ENCODE results near the gene PARL.

The PARL gene

DNA sequence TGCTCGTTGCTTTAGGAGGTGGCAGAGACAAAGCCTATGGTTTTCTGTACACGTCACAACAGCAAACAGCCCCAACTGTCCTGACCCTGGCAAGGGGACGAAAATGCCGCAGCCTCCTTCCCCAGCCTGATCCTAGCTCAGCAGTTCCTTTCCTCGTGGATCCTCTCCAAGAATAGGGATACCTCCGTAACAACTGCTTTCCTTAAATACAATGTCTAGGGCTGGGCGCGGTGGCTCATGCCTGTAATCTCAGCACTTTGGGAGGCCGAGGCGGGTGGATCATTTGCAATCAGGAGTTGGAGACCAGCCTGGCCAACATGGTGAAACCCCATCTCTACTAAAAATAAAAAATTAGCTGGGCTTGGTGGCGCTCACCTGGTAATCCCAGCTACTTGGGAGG lies 76.3 kb downstream of the PARL start:
- H3K4me3 ChIP-seq (ENCODE audit: low read depth, low read length), result no peak overlapping the region
- H3K4me1 ChIP-seq (ENCODE audit: control insufficient read depth, insufficient read depth, low read length), result no peaks in the 10 kb centered on the region
- H3K27ac ChIP-seq (ENCODE audit: low read depth, low read length), result no peak overlapping the region
- H3K36me3 ChIP-seq (ENCODE audit: control insufficient read depth, insufficient read depth, low read length), result peaks cover 95% of the 10 kb centered on the region
- H3K27me3 ChIP-seq (ENCODE audit: control insufficient read depth, insufficient read depth, low read length), result no peaks in the 10 kb centered on the region
- H3K9me3 ChIP-seq (ENCODE audit: control insufficient read depth, insufficient read depth, low read length), result no peaks in the 10 kb centered on the region
- H3K9ac ChIP-seq (ENCODE audit: low read depth, low read length), result no peak overlapping the region

DNA sequence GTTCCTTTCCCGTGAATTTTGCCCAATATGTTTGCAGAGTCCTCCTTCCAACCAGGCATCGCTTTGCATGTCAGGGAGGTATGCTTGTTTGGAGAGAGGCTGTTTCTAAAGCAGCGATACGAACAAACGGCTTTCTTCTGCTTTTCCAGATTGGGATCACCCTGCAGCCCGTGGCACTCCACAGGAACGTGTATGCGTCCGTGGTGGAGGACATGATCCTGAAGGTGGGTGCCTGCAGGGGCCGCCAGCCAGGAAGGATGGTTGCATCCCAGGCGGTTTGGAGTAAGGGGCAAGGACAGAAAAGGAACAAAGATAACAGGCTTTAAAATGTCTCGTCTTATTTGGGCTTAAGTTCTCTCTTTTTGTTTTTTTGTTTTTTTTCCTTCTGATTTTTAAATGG lies 76.8 kb downstream of the PARL start:
- Histone ChIP-seq H3K36me3 (ENCODE audit: control insufficient read depth, insufficient read depth, low read length) (peaks cover 100% of the 10 kb centered on the region), H3K9ac (ENCODE audit: low read depth, low read length) (no peak overlapping the region), H3K4me1 (ENCODE audit: control insufficient read depth, insufficient read depth, low read length) (no peaks in the 10 kb centered on the region)

DNA sequence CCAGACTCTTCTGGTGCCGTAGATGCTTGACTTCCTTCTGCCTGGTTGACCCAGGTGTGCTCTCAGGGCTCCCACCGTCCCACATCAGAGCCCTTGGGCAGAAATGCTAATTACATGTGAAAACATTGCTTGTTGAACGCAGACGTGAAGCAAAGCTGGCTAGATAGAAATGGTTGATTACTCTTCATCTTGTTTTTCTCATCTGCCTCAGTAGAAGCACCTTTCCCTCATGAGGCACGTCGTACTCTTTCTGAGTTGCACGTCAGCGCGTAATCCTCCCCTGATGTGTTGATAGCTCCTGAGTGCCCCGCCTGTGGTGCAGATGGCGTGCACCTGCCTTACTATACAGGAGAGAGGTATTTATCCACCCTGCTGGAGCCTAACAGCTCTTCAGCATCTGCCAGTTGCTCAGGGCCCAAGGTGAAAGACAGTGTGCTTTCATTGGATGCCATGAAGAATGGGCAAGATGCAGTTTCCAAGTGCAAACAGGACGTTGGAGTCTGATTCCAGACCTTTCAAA lies 77.4 kb downstream of the PARL start:
- no peaks in the 10 kb centered on the region for H3K9me3 ChIP-seq (ENCODE audit: control insufficient read depth, insufficient read depth, low read length)
- H3K4me1 ChIP-seq (ENCODE audit: control insufficient read depth, insufficient read depth, low read length), result no peaks in the 10 kb centered on the region
- peaks cover 99% of the 10 kb centered on the region for H3K36me3 ChIP-seq (ENCODE audit: control insufficient read depth, insufficient read depth, low read length)
- no peaks in the 10 kb centered on the region for H3K27me3 ChIP-seq (ENCODE audit: control insufficient read depth, insufficient read depth, low read length)
- no peak overlapping the region for H3K9ac ChIP-seq (ENCODE audit: low read depth, low read length)
- H3K4me3 ChIP-seq (ENCODE audit: low read depth, low read length), result no peak overlapping the region
- no peak overlapping the region for H3K27ac ChIP-seq (ENCODE audit: low read depth, low read length)

More for the DNA sequence above, 76.8 kb downstream of the PARL start:
- Histone ChIP-seq H3K9me3 (ENCODE audit: control insufficient read depth, insufficient read depth, low read length) (no peaks in the 10 kb centered on the region), H3K4me3 (ENCODE audit: low read depth, low read length) (no peak overlapping the region), H3K27ac (ENCODE audit: low read depth, low read length) (no peak overlapping the region), H3K27me3 (ENCODE audit: control insufficient read depth, insufficient read depth, low read length) (no peaks in the 10 kb centered on the region)

DNA sequence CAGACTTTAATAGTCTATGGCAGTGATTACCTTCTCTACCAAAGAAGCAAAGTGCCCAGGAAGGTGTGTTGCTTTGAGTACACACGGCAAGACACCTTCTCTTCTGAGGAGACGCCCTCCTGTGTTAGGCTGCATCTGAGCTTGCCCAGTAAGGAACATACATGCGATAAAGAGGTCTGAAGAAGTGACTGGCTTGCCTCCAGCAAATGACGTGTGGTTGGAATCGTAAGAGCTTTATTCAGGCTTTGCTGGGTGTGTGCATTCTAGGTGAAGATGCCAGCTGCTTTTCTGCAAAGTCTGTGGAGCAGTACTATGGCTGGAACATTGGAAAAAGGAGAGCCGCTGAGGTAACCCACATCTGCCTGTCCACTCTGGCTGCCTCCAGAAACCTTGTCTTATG lies 81.7 kb downstream of the PARL start:
- Histone ChIP-seq H3K9ac (ENCODE audit: low read depth, low read length) (no peak overlapping the region), H3K4me3 (ENCODE audit: low read depth, low read length) (no peak overlapping the region), H3K36me3 (ENCODE audit: control insufficient read depth, insufficient read depth, low read length) (peaks cover 97% of the 10 kb centered on the region), H3K4me1 (ENCODE audit: control insufficient read depth, insufficient read depth, low read length) (no peaks in the 10 kb centered on the region), H3K9me3 (ENCODE audit: control insufficient read depth, insufficient read depth, low read length) (no peaks in the 10 kb centered on the region), H3K27ac (ENCODE audit: low read depth, low read length) (no peak overlapping the region), H3K27me3 (ENCODE audit: control insufficient read depth, insufficient read depth, low read length) (no peaks in the 10 kb centered on the region)

DNA sequence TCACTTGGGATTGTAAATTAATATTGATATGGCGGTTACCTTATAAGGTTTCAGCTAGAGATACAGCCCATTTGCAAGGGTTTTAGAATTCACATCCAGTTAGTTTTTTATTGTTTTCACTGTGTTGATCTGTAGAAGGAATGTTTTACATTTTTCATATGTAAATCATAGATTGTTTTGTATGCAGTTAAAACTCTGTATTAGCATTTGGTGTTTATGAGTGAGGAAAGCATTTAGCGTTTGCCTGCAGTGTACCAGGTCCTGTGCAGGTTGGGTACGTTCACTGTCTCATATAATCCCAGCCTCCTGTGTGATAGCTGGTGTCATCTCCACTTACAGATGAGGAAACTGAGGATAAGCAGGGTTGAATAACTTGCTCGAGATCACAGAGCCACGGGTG lies 83.1 kb downstream of the PARL start:
- Histone ChIP-seq H3K9me3 (ENCODE audit: control insufficient read depth, insufficient read depth, low read length) (no peaks in the 10 kb centered on the region), H3K27me3 (ENCODE audit: control insufficient read depth, insufficient read depth, low read length) (no peaks in the 10 kb centered on the region), H3K9ac (ENCODE audit: low read depth, low read length) (no peak overlapping the region), H3K4me3 (ENCODE audit: low read depth, low read length) (no peak overlapping the region), H3K27ac (ENCODE audit: low read depth, low read length) (no peak overlapping the region), H3K4me1 (ENCODE audit: control insufficient read depth, insufficient read depth, low read length) (no peaks in the 10 kb centered on the region), H3K36me3 (ENCODE audit: control insufficient read depth, insufficient read depth, low read length) (peaks cover 90% of the 10 kb centered on the region)

DNA sequence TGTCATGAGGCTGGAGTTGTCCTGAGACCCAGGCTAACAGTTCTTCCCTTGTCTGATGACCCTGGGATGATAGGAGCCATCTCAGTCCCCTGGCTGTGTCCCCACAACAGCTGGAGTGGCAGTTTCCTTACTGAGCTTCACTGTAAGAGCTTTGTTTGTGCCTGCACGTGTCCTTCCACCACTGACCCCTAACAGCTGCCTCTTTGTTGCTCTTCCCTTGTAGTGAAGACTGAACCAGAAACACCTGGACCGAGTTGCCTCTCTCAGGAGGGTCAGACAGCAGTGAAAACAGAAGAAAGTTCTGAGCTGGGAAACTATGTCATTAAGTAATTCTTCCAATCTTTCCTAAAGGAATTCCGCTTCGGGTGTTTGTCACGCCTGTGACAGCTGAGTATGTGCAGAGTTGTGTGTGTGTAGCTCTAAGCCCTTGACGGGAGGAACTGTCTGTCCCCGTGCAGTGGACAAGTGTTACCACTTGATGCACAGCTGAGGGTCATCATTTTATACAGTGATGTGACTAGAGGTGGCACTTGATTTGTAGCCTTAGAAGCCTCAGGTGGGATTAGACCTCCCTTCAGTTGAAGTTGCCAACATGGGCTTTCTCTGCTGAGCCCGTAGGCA lies 84.3 kb downstream of the PARL start:
- H3K9me3 ChIP-seq (ENCODE audit: control insufficient read depth, insufficient read depth, low read length), result no peaks in the 10 kb centered on the region
- H3K27me3 ChIP-seq (ENCODE audit: control insufficient read depth, insufficient read depth, low read length), result no peaks in the 10 kb centered on the region
- no peaks in the 10 kb centered on the region for H3K4me1 ChIP-seq (ENCODE audit: control insufficient read depth, insufficient read depth, low read length)
- no peak overlapping the region for H3K4me3 ChIP-seq (ENCODE audit: low read depth, low read length)
- H3K27ac ChIP-seq (ENCODE audit: low read depth, low read length), result no peak overlapping the region
- peaks cover 85% of the 10 kb centered on the region for H3K36me3 ChIP-seq (ENCODE audit: control insufficient read depth, insufficient read depth, low read length)
- no peak overlapping the region for H3K9ac ChIP-seq (ENCODE audit: low read depth, low read length)

DNA sequence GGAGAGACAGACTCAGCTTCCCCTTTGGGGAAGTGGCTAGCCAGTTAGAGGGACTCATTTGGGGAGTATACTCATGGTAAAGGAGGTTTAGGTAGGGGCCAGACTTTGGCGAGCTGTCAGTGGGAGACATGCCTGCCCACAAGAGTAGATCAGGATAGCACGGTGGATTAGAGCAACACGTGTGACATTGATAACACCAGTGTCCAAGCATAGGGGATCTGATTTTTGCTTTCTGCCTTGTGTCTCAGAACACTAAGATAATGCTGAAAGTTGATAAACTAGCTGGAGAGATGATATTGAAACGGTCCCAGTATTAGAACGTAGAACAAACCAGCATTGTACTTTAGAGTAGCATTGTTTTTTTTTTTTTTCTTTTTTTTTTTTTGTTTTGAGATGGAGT lies 85.2 kb downstream of the PARL start:
- Histone ChIP-seq H3K27ac (ENCODE audit: low read depth, low read length) (no peak overlapping the region), H3K27me3 (ENCODE audit: control insufficient read depth, insufficient read depth, low read length) (no peaks in the 10 kb centered on the region), H3K9ac (ENCODE audit: low read depth, low read length) (no peak overlapping the region), H3K36me3 (ENCODE audit: control insufficient read depth, insufficient read depth, low read length) (peaks cover 83% of the 10 kb centered on the region), H3K4me3 (ENCODE audit: low read depth, low read length) (no peak overlapping the region), H3K9me3 (ENCODE audit: control insufficient read depth, insufficient read depth, low read length) (no peaks in the 10 kb centered on the region), H3K4me1 (ENCODE audit: control insufficient read depth, insufficient read depth, low read length) (no peaks in the 10 kb centered on the region)

DNA sequence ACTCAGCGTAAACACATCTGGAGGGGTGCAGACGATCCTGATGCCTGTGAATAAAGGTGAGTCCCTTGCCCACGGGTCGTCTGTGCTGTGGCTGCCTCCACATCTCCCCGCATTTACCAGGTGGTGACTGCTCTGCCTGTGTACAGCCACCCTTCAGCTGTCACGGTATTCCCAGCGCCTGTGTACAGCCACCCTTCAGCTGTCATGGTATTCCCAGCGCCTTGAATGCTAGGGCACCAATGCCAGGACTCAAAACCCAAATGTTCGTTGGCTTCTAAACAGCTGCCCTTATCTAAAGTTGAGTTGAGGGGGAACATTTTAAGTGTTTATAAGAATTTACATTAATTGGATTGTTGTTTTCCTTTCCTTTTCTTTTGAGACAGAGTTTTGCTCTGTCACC lies 86.7 kb downstream of the PARL start:
- no peaks in the 10 kb centered on the region for H3K9me3 ChIP-seq (ENCODE audit: control insufficient read depth, insufficient read depth, low read length)
- H3K27me3 ChIP-seq (ENCODE audit: control insufficient read depth, insufficient read depth, low read length), result no peaks in the 10 kb centered on the region
- no peak overlapping the region for H3K4me3 ChIP-seq (ENCODE audit: low read depth, low read length)
- no peak overlapping the region for H3K27ac ChIP-seq (ENCODE audit: low read depth, low read length)
- peaks cover 83% of the 10 kb centered on the region for H3K36me3 ChIP-seq (ENCODE audit: control insufficient read depth, insufficient read depth, low read length)
- no peaks in the 10 kb centered on the region for H3K4me1 ChIP-seq (ENCODE audit: control insufficient read depth, insufficient read depth, low read length)
- no peak overlapping the region for H3K9ac ChIP-seq (ENCODE audit: low read depth, low read length)

DNA sequence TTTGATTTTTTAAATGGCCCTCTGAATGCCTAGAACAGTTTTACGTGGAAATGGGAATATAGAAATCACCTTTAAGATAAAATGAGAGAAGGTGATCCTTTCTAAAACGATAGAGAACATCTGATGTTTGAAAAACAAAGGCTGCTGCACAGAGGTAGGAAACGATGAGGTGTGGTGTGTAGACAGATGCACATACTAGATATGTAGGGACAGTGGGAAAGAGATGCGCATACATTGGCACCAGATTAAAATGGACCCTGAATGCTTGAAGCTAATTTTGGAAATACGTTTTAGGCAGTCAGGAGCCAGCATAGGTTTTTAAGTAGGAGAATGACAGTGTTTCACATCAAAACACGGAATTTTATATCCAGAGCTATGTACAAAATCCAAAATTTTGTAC lies 88.3 kb downstream of the PARL start:
- H3K4me1 ChIP-seq (ENCODE audit: control insufficient read depth, insufficient read depth, low read length), result no peaks in the 10 kb centered on the region
- H3K9ac ChIP-seq (ENCODE audit: low read depth, low read length), result no peak overlapping the region
- no peak overlapping the region for H3K27ac ChIP-seq (ENCODE audit: low read depth, low read length)
- no peak overlapping the region for H3K4me3 ChIP-seq (ENCODE audit: low read depth, low read length)
- H3K9me3 ChIP-seq (ENCODE audit: control insufficient read depth, insufficient read depth, low read length), result no peaks in the 10 kb centered on the region
- H3K27me3 ChIP-seq (ENCODE audit: control insufficient read depth, insufficient read depth, low read length), result no peaks in the 10 kb centered on the region
- peaks cover 81% of the 10 kb centered on the region for H3K36me3 ChIP-seq (ENCODE audit: control insufficient read depth, insufficient read depth, low read length)

DNA sequence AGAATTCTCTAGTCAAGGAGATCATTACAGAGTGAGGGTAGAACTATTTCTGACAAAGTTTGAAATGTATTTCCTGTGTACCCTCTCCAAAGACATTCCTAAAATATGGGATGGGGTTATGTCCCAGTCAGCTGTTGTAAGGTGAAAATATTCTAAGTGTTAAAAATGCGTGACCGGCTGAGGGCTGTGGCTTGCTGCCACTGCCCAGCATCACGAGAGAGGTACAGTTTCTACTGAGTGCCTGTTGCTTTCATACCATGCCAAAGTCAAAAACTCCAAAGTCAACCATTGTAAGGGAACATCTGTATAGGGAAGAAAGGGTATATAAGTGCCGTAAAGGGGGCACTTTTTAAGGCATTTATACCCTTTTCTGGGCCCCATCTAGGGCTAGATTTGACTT lies 90.2 kb downstream of the PARL start:
- Histone ChIP-seq H3K4me1 (ENCODE audit: control insufficient read depth, insufficient read depth, low read length) (no peaks in the 10 kb centered on the region), H3K4me3 (ENCODE audit: low read depth, low read length) (no peak overlapping the region), H3K27ac (ENCODE audit: low read depth, low read length) (no peak overlapping the region), H3K9ac (ENCODE audit: low read depth, low read length) (no peak overlapping the region), H3K36me3 (ENCODE audit: control insufficient read depth, insufficient read depth, low read length) (peaks cover 82% of the 10 kb centered on the region), H3K27me3 (ENCODE audit: control insufficient read depth, insufficient read depth, low read length) (no peaks in the 10 kb centered on the region), H3K9me3 (ENCODE audit: control insufficient read depth, insufficient read depth, low read length) (no peaks in the 10 kb centered on the region)

DNA sequence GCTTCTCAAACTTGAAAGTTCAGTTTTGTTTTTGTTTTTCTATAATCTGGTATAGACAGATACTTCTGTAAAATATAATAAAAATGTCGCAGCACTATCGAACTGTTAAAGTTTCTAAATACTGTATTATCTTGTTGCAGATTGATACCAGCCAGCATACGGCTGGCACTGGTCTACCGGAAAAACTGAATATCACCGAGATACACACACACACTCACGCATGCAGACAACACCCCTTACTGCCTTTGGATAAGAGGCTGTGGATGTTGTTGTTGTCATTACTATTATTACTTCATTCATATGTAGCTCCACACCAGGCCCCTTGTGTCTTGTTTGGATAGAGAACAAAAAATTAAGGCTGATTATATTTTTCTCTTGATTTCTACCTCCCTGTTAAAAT lies 91.7 kb downstream of the PARL start:
- H3K27me3 ChIP-seq (ENCODE audit: control insufficient read depth, insufficient read depth, low read length), result no peaks in the 10 kb centered on the region
- H3K9ac ChIP-seq (ENCODE audit: low read depth, low read length), result no peak overlapping the region
- H3K4me1 ChIP-seq (ENCODE audit: control insufficient read depth, insufficient read depth, low read length), result no peaks in the 10 kb centered on the region
- H3K4me3 ChIP-seq (ENCODE audit: low read depth, low read length), result no peak overlapping the region
- peaks cover 80% of the 10 kb centered on the region for H3K36me3 ChIP-seq (ENCODE audit: control insufficient read depth, insufficient read depth, low read length)
- H3K27ac ChIP-seq (ENCODE audit: low read depth, low read length), result no peak overlapping the region
- H3K9me3 ChIP-seq (ENCODE audit: control insufficient read depth, insufficient read depth, low read length), result no peaks in the 10 kb centered on the region

All from HUES48 (cell line).